RCC 7860 (cell line): ENCODE results near the gene CMKLR1.

Experiments used
- DNase-seq: peaks from one replicate; pipeline ENCODE4 v3.0.0-alpha.2; 2015; ENCODE audit warnings: low spot score
- FAIRE-seq: peaks from 2 replicates; lab custom pipeline; 2012; peaks lifted over from hg19 to GRCh38; lab: Jason Lieb, UNC

Gene CMKLR1

GRCh38 chr12:108363165-108363564, 24.1 kb upstream of the CMKLR1 start:
- DNase-seq, result no peak
- FAIRE-seq, result no peak

DNA sequence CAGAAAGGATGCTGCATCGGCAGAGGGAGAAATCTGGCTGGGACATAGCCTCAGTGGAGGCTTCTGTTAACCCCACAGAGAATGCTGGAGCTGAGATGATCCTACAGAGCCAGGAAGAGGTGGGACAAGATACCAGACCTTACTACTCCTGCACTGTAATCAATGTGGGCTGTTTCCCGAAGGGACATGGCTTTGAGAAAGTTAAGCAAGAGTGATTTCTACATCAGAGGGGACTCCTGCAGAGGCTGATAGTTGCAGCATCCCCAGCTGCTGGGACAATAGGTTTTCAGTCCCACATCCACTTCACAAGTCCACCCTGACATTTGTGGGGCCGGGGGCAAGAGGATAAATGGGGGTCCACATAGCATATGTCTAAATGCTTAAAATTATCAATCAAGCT, 22.5 kb upstream of the CMKLR1 start:
- no peak for DNase-seq
- no peak for FAIRE-seq

DNA sequence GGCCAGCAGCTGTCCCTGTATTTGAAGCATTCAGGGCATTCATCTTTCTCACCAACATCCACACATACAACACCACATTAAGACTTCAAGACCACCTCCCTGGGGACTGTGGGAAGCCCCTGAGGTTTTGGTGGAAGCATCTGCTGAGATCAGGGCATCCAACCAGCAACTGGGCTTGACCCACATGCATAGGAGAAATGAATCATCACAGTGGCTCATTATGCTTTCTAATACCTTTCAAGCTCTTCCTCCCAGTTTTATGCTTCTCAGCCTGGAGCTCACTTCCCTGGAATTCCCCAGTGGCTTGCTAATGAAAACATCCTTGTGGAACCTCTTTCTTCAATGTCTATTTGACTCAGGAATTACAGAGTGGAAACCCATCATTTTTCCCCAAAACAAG, 21.4 kb upstream of the CMKLR1 start:
- FAIRE-seq, result no peak

DNA sequence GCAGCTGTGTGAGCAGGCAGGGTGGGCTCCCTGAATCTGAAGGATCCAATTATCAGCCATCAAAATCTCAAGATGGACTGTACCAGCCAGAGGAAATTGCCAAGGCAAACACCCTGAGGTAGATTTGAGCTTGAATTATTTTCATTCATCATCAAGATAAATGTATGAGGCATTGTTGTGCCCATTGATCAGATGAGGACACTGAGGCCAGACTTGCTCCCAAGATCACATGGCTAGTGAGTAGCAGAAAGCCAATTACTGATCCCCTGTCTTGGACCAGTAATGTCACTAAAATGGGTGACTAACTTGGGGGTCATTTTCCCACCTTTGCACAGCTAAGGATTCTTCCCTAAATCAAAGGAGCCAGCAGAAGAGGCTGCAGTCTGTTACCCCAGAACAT, 20.9 kb upstream of the CMKLR1 start:
- FAIRE-seq, result no peak

More for the DNA sequence above, 21.4 kb upstream of the CMKLR1 start:
- peak; percentile 16 for DNase-seq

DNA sequence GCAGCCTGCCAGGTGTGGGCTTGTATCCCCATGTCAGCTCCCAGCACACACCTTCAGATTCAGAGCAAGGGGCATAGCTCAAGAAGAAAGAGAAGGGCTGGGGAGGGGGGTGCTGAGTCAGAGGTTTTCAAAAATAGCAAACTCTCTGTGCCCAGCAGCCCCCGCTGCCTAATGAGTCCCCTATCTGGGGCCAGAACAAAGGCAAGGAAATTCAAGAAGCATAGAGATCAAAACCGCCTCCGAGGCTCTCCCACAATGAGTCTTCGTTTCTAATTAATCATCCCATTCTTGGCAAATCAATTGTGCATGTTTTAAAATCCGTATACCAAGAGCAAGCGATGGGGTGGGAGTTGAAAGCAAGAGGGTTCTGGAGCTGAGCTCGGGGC, 19.5 kb upstream of the CMKLR1 start:
- no peak for FAIRE-seq

More for the DNA sequence above, 20.9 kb upstream of the CMKLR1 start:
- no peak for DNase-seq

DNA sequence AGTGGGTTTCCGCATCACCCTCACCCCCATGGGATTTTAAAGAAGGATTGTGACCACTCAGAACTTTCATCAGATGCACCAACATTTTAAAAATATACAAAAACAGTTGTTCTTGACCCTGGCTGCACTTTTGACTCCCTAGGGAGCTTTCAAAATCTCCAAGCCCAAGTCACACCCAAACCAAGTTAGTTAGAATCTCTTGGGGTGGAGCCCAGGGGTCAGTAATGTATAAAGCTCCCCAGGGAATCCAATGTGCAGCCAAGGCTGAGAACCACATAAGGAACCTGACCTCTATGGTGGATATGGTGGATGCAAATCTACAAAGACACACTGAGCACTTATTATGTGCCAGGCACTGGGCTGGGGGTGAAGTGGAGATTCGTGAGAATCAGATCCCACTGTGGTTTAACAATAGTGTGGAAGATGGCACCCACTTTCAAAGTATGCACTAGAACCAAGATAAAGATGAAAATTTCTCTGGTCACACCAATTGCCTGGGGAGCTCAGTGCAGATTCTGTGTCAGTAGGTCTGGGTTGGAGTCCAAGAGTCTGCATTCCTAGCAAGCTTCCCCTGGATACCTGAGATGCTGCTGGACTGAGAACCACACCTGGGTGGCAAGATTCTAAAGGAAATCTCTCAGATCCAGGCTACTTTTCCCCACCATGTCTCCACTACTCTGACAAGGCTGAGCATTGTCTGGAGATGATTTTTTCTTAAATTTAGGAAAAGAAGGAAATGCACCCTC, 18.9 kb upstream of the CMKLR1 start:
- DNase-seq (no peak), FAIRE-seq (no peak)

More for the DNA sequence above, 19.5 kb upstream of the CMKLR1 start:
- DNase-seq, result no peak

GRCh38 chr12:108356835-108357806, 18.0 kb upstream of the CMKLR1 start:
- DNase-seq, result no peak
- no peak for FAIRE-seq

DNA sequence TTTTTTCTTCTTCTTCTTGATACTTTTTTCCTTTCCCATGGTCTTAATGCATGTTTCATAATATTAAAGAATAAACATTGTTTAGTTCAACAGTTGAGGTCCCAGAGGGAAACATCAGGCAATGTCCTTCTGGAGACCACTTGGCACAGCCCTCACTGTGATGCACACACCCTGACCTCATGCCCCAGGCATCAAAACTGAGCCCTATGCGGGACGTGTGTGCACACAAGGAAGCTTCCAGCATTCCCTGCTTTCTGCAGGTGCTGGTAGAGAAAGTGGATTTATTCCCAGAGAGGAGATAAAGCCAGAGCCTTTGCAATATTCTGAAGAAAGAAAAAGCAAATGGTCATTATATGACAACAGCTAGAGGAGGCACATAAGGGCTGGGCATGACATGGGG, 16.0 kb upstream of the CMKLR1 start:
- FAIRE-seq (no peak), DNase-seq (no peak)

DNA sequence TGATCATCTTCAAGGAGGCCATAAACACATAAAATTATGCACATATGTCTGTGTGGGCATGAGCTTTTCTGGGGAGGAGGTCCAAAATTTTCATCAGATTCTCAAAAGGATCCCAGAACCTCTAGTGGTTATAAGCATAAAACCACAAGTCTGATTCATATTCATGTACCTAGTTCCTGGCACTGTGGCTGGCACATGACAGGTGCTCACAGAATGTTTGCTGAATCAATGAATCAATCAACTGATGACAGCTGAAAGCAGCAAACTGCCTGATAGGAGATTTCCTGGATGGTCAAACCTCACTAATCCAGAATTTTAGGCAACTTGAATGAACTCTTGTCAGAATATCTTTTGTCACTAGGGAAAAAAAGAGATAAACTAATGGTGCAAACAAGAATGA, 13.5 kb upstream of the CMKLR1 start:
- no peak for DNase-seq
- FAIRE-seq, result no peak

DNA sequence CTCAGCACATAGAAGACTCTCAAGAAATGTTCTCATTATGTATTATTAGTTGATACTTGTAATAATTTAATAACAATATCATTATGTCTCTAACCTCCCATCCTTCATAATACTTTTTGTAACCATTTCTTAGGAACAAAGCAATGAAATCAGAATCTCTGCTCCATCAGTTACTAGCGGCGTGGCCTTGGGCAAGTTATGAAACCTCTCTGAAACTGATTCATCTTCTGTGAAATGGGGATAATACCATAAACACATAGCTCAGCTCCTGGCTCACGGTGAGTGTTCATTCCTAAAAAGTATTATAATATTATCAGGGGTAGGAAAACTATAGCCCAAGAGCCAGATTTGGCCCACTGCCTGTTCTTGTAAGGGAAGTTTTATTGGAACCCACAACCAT, 11.4 kb upstream of the CMKLR1 start:
- DNase-seq (no peak), FAIRE-seq (no peak)

GRCh38 chr12:108349278-108349688, 10.2 kb upstream of the CMKLR1 start:
- DNase-seq (no peak), FAIRE-seq (no peak)

DNA sequence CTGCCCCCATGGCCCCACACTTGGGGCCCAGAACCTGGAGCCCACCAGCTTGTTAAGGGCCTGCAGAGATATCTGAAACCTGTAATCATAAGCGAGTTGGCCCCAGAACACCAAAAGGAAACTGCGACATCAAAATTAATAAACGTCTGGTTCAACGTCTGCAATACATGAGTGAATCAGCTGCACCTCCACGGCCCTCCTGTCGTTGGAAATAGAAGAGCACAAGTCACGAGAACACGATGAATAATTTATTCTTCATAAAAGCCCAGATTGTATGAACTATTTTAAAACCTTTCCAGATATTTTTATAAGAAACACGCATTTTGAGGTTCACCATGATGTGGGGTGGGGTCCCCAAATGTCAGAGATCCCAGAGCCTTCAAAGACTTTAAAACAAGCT, 9.7 kb upstream of the CMKLR1 start:
- DNase-seq (no peak), FAIRE-seq (no peak)

- no peak for DNase-seq
Observed at GRCh38 chr12:108346727-108347710, 7.9 kb upstream of the CMKLR1 start.

DNA sequence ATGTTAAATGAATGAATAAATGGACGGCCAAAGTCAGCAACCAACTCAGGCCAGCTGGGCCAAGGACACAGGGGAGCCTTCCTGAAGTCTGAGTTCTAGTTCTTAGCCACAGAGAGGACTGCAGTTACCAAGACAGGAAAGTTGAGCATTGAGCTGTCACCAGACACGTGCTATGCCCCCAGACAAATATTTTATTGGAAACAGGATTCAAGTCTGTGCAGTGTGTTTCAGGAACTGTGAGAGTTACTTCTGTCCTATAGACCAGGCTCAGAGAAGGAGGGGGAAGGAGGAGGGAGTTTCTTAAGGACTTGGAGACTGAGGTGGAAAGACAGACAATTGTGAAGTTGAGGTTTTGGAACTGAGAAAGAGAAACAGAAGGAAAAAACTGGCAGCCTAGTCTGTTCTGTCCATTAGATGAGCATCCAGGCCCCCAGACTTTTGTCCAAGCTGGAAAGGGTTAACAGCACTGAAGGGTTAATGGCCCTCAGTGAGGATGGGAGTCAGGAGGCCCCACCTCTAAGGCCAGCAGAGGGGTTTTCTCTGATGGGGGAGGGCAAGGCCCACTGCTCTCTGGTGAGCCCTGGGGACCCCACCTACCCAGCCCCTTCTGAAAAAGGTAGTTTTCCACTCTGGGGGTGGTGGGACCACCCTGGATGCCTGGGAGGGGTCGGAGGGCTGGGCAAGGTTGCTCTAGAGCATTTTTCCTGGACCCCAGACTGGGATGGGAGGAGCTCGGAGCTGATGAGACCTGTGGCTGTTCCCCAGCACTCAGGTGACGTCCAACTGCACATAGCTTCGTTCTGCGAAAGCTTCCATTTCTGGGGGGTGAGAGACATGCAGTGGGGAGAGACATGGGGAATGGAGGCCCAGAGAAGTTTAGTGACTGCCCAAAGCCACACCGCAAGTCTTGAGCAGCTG, 6.9 kb upstream of the CMKLR1 start:
- DNase-seq, result no peak
- FAIRE-seq, result no peak

More at GRCh38 chr12:108346727-108347710, 7.9 kb upstream of the CMKLR1 start:
- FAIRE-seq, result no peak

GRCh38 chr12:108342985-108343384, 3.9 kb upstream of the CMKLR1 start:
- no peak for FAIRE-seq
- no peak for DNase-seq

DNA sequence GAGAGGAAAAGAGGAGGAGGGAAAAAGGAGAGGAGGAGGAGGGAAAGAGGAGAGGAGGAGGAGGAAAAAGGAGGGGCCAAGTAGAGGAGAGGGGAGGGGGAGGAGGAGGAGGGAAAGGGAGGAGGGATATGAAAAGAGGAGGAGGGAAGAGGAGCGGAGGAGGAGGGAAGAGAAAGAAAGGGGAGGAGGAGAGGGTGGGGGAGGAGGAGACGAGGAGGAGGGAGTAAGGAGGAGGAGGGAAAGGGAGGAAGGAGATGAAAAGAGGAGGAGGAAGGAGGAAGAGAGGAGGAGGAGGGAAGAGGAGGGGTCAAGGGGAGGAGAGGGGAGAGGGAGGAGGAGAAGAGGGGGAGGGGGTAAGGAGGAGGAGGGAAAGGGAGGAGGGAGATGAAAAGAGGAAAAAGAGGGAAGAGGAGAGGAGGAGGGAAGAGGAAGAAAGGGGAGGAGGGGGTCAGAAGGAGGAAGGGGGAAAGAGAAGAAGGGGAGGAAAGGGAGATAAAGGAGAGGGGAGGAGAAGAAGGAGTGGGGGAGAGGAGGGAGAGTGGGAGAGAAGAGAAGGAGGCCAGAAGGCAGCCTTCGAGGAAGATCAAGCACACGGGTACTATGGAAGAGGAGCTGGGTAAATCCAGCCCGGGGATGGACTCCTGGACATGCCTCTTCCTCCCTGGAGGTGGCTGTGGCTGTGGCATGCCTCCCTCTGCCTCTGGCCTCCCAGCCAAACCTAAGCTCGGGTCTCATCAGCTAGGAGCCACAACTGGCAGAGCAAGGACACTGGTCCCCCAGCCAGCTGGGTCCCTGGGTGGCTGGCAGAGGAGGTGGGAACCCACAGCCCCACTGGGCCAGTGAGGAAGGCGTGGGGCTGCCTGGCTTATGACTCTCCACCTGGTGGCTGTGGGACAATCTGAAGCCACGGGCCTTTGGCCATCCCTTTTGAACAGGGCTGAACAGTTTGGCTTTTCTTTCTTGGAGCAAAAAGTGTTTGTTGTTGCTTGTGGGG, 3.0 kb upstream of the CMKLR1 start:
- FAIRE-seq (no peak), DNase-seq (no peak)

DNA sequence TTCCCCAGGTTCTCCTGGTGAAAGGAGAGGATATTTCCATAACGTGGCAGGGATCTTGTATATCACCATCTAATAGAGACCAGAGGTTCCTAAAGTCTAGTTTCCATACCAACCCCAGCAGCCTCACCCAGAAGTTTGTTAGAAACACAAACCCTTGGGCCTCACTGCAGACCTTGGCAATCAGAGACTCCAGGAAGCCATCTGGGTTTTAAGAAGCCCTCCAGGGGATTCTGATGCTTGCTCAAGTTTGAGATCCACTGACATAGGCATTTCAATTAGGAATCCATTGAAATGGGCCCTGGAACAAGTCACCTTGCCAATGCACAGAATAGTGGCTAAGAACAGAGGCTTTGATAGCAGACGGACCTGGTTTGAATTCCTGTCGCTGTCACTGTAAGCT, 2.2 kb upstream of the CMKLR1 start:
- no peak for DNase-seq
- no peak for FAIRE-seq

DNA sequence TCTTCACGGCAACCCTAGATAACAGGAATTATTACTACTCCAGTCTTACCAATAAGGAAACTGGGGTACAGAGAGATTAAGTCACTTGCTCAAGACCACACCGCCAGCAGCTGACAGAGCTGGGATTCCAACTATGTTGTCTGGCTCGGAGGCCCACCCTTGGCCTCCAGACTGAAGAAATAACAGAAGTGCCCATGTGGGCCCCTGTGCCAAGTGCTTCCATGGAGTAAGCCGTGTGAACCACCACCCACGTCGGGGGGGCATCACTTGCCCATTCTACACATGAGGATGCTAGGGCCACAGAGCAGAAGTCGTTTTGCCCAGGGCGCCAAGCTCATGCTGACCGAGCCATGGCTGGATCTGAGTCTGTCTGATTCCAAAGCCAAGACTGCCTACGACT, 926 bp upstream of the CMKLR1 start:
- no peak for FAIRE-seq
- DNase-seq, result no peak
